SK-N-MC (cell line): ENCODE data around the gene DIAPH3.

ENCODE experiments used
- EZH2 ChIP-seq: fragments of 200-600 bp; sonication (generic); IDR thresholded peaks from one replicate; pipeline ENCODE4 v1.6.1; 2017; ENCODE audit warnings: antibody characterized with exemption
- POLR2AphosphoS5 ChIP-seq: IDR thresholded peaks from 2 replicates; pipeline ENCODE4 v1.6.1; 2012; ENCODE audit warnings: mild to moderate bottlenecking, low read depth, low read length, borderline replicate concordance

- no peak for TF ChIP-seq POLR2AphosphoS5
- no peak for TF ChIP-seq EZH2
These were observed 532.5 kb downstream of the DIAPH3 start for GRCh38 chr13:59631271-59631670.
